HG03066 (cell line): ENCODE results near the gene TNFRSF13B.
"Not testable (repeated sequence)": the region's sequence is repeated elsewhere in the genome, so short reads cannot be mapped to it uniquely, and the experiment has no call there.

ENCODE experiments used
- ATAC-seq: cut with Tn5 transposase; IDR thresholded peaks from one replicate; pipeline ENCODE4 v1.9.1; 2021; ENCODE audit warnings: low read depth; ENCODE audit not compliant: unreplicated experiment

TNFRSF13B gene

DNA sequence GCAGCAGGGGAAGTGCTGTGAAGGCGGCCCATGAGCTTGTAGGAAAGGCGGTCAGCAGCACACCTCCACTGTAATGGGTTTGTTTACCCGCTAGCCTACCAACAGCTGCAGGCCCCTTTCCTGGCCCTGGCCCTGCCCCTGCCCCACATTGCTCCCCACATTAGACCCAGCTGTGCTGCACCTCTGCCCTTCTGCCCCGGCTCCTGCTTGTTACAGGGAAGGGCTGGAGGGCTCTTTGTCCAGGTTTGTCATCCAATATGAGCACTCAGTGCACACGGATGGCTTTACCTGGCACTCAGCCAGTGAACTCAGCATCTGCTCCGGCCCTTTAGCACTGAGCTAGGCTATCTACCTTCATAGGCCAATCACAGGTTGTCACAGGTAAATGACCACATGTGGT, 36.0 kb upstream of the TNFRSF13B start:
- ATAC-seq = not testable (repeated sequence)

- ATAC-seq = not testable (repeated sequence)
Measured at GRCh38 chr17:17004997-17005614, 33.2 kb upstream of the TNFRSF13B start.

DNA sequence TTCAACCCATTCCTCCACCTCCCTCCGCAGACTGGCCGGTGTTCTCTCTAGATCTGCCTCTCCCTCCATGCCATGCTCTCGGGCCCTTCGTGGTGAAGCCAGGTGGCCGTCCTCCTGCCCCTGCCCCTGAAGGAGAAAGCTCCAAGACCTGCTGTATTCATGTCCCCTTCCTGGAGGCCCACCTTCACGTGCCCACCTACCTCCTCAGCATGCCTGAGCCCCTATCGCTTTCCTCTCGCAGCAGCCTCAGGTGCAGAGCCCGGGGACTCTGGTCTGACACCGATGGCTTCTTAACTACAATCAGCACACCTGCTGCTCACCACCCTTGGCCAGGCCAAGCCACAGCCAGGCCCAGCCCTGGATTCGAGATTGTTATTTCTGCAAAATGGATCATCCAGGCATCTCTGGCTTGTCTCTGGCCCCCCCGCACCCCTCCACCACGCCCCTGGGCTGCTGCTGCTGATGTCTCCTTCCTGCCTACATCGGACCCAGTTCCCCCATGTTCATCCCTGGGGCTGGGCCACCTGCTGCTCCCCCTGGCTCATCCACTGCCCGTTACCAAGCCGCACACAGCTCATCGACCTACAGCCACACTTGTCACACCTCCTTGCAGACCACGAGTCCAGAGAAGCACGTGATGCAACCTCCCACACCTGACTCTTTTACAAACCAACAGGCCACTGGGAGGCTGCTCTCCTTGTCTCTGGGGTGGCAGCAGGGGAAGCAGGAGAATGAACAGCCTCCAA, 32.5 kb upstream of the TNFRSF13B start:
- ATAC-seq = no peak

DNA sequence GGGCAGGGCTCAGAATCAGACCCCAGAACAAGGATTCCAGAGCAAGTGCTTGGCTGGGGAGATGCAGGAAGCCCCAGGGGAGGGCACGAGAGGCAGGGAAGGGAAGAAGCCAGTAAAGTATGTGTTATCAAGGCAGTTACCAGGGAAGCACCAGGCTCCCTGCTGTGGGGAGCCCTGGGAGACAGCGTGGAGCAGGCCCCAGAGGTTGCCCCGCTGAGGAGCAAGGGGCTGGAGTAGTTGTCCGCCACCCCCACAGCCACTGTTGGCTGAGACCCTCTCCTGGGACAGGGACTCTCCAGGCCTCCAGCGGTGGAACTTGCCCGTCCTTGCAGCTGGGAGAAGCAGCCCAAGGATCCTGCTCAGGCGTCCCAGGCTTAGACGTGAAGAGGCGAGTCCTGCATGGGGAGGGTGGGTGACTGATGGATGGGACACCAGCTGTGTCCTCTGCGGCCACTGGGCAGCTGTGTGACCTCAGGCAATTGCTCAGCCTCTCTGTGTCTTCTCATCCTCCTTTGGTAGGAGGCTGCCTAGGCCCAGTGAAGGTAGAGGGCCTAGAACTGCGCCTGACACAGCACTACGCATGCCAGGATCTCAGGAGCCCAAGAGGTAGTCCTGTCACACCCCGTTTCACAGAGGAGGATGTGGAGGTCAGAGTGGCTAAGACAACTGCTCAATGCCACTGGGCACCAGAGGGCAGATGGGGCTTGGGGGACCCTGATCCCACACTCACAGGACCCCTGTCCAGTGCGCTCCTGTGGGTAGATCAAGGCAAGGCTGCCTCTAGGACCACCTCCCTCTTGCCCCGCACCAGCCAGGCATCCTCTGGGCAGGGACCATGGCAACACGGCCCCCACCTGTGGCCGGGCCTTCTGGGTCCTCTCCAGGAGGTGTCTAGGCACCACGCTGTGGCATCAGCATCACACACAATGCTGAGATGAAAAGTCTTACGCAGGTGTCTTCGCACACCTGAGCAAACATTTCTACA, 31.1 kb upstream of the TNFRSF13B start:
- not testable (repeated sequence) for ATAC-seq

GRCh38 chr17:17001874-17002520, 30.1 kb upstream of the TNFRSF13B start:
- ATAC-seq = no peak

GRCh38 chr17:17001076-17001777, 29.3 kb upstream of the TNFRSF13B start:
- ATAC-seq = no peak

DNA sequence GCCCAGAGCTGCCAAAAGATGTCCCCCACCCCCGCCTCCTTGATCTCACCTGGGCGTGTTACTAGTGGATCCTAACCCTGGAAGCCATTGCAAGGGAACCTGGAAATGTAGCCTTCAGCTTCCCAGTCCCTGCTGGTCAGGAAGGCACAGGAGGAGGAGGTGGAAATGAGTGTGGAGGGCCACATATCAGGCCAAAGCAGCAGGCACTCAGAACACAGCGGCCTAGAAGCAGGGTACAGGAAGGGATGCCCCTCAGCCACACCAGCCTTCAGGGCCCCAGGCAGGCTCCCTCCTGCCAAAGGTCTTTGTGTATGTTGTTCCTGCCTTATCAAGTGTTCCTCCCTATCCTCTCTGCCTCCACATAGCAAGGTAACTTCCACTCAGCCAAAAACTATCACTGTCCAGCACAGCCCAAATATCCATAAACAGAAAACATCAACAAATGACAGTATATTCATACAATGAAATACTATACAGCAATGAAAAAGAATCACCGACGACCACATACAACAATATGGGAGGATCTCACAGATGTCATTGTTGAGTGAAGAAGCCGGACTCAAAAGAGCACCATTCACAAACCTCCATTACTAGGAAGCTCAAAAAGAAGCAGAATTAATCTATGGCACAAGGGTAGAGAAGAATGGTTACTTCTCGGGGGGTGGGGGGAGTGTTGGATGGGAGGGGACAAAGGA, 28.2 kb upstream of the TNFRSF13B start:
- ATAC-seq = no peak

GRCh38 chr17:16997514-16998429, 25.9 kb upstream of the TNFRSF13B start:
- no peak for ATAC-seq

DNA sequence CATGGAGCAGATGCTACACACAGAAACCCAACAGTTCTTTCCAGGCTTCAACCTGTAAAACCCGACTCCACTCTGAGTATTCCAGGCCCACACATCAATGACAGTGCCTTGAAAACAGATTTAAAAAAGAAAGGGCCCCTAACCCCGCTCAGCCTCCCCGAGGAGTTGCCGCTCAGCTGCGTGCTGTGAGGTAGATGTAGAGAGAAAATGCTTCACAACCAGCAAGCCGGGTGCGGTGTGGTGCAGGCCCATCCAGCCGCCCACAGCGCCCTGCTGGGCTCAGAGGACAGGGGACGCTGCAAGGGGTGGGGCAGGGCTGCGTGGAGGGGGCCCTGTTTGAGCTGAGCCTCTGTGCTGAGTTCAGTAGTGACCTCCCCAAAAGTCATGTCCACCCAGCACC, 24.8 kb upstream of the TNFRSF13B start:
- not testable (repeated sequence) for ATAC-seq

DNA sequence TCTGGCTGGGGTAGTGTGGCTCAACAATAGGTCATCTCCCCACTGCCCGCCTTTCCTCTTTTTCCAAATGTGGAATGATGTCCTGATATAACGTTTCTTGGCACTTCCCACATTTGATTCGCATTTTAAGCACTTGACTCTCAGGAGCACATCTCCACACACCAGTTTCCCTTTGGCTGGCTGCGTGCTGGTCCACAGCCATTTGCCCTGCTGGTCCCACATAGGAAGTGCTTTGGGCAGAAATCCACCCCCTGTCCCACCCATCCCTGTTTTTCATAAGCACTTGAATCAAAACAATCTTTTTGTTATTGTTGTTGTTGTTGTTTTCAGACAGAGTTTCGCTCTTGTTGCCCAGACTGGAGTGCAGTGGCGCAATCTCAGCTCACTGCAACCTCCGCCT, 24.0 kb upstream of the TNFRSF13B start:
- ATAC-seq = no peak

DNA sequence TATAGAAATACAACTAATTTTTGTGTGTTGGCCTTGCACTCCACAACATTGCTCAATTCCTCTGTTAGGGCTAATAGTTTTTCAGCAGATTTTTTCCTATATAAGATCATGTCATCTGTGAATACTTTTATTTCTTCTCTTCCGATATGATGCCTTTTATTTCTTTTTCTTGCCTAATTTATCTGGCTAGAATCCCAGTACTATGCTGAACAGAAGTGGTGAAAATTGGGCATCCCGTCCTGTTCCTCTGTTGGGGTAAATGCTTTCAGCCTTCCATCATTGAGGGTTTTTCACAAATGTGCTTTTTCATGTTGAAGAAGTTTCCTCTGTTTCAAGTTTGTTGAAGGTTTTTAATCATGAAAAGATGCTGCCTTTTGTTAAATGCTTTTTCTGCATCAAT, 22.7 kb upstream of the TNFRSF13B start:
- no peak for ATAC-seq

- ATAC-seq = no peak
Measured at GRCh38 chr17:16991349-16992009, 19.6 kb upstream of the TNFRSF13B start.

- no peak for ATAC-seq
Measured at GRCh38 chr17:16989953-16990860, 18.3 kb upstream of the TNFRSF13B start.

GRCh38 chr17:16989230-16989952, 17.5 kb upstream of the TNFRSF13B start:
- peak; percentile 34 for ATAC-seq

- peak; percentile 9 for ATAC-seq
Measured at GRCh38 chr17:16988749-16989229, 16.9 kb upstream of the TNFRSF13B start.
